Transverse colon (tissue), 3 donors: ENCODE results near the gene TBCCD1.
"Not testable (repeated sequence)": the region's sequence is repeated elsewhere in the genome, so short reads cannot be mapped to it uniquely, and the experiment has no call there.

ENCODE experiments used
- POLR2A ChIP-seq: fragments of 450-650 bp; IDR thresholded peaks from one replicate; pipeline ENCODE4 v1.6.1; 2016; ENCODE audit warnings: antibody characterized with exemption, mild to moderate bottlenecking, moderate library complexity
- TF ChIP-seq, protein P1 (sequence below), 5 experiments: fragments of 200-600 bp in 3 of 5; fragments of 450-650 bp in 2 of 5; sonication (generic) in 3 of 5; IDR thresholded peaks; 1 replicate in 2 of 5; 2 replicates in 3 of 5; pipeline ENCODE4 v1.5.1; 2016 to 2017; ENCODE audit warnings: antibody characterized with exemption in 5 of 5, inconsistent platforms in 3 of 5, mild to moderate bottlenecking in 2 of 5, moderate library complexity in 1 of 5

DNA sequence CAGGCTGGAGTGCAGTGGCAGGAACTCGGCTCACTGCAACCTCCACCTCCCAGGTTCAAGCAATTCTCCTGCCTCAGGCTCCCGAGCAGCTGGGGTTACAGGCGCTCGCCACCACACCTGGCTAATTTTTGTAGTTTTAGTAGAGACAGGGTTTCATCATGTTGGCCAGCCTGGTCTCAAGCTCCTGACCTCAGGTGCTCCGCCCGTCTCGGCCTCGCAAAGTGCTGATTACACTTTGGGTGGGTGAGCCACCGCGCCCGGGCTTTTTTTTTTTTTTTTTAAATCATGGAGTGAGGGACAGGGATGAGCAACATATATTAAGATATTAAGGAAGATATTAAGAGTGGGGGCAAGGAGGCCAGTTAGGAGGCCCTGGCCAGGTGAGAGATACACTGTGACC lies 2.2 kb upstream of the TBCCD1 start:
- TF ChIP-seq, protein P1, sequence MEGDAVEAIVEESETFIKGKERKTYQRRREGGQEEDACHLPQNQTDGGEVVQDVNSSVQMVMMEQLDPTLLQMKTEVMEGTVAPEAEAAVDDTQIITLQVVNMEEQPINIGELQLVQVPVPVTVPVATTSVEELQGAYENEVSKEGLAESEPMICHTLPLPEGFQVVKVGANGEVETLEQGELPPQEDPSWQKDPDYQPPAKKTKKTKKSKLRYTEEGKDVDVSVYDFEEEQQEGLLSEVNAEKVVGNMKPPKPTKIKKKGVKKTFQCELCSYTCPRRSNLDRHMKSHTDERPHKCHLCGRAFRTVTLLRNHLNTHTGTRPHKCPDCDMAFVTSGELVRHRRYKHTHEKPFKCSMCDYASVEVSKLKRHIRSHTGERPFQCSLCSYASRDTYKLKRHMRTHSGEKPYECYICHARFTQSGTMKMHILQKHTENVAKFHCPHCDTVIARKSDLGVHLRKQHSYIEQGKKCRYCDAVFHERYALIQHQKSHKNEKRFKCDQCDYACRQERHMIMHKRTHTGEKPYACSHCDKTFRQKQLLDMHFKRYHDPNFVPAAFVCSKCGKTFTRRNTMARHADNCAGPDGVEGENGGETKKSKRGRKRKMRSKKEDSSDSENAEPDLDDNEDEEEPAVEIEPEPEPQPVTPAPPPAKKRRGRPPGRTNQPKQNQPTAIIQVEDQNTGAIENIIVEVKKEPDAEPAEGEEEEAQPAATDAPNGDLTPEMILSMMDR (IDR thresholded peaks at IDR 0.05), result not testable (repeated sequence)
- not testable (repeated sequence) for TF ChIP-seq POLR2A
